NCI-H226 (cell line): ENCODE data around the gene GIT2.
A peak's percentile ranks its signal among the peaks of the same experiment; 100 is the strongest.
"Not testable (repeated sequence)": the region's sequence is repeated elsewhere in the genome, so short reads cannot be mapped to it uniquely, and the experiment has no call there.

ENCODE experiments used
- DNase-seq: peaks from one replicate; pipeline ENCODE4 v3.0.0-alpha.2; 2015

The GIT2 gene

GRCh38 chr12:110004598-110004997 lies 8.4 kb upstream of the GIT2 start:
- DNase-seq = no peak

GRCh38 chr12:110002676-110003515 lies 6.7 kb upstream of the GIT2 start:
- peak; percentile 12 for DNase-seq

DNA sequence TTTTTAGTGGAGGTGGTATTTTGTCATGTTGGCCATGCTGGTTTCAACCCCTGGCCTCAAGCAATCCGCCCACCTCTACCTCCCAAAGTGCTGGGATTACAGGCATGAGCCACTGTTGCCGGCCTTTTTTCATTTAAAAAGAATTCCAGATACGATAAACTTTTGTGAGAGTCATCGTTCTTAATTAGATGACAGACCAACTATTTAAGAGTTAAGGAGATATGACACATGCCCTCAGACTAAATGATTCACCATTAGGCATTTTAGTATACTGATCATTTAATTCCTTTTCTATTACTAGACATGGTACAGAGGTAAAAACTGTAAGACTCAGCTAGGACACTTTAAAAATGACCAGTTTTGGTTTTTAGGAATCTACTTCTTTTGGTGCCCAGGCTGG lies 5.4 kb upstream of the GIT2 start:
- DNase-seq = peak; percentile 72

DNA sequence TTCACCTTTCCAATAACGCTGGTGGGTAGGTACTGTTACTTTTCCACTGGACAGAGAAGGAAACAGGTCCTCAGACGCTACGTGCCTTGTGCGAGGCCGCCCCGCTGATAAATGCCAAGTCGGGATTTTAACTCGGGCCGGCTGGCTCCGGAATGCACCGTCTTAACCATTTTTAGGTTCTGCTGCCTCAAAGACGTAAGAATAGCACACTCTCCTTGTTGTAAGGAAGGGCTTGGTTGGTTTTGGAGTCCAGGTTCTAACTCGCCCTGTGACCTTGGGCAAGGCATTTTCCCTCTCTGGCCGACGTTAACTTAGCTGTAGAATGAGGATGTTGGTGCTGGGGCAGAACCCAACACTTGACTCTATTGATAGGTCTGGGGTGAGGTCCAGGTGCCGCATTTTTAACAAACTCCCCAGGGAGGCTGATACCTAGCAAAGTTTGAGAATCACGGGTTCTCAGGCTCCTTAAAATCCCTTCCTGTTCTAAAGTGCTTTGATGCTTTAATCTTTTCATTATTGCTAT lies 3.9 kb upstream of the GIT2 start:
- no peak for DNase-seq

GRCh38 chr12:109999649-109999971 lies 3.4 kb upstream of the GIT2 start:
- DNase-seq = no peak

DNA sequence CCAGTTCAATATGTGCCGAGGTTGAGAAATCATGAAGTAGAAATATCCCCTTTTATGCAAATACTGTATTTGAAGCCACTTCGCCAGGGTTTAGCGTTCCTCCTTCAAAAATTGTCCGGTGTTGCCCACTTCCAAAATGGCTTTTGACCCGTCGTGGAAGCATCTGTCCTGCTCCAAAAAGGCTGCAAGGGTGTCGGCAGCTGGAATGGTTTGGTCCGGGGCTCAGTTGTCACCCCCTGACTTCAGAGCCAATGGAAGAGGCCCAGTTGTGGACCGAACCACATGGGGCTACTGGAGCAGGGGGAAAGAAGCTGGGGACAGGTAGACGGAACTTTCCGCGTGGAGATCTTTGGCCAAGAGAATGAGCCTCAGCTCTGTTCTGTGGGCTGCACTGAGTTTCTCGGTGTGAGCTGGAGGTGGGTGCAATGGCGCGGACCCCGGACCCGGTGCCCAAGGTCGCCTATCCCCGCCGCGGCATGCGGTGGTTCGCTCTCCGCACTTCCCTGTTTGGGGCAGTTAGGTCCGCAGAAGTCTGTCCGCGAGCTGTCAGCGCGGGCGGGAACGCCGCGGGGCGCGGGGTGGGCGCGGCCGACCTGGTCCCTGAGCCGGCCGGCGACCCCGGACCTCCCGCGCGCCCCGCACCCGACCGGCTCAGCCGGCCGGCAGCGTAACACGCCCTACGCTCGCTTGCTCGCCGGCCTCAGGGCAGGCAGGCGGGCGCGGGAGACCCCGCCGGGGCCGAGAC lies 2.9 kb upstream of the GIT2 start, which contains the start of gene ANKRD13A:
TSS of gene ANKRD13A (plus strand) at position 527 of the 745 bp plus-strand sequence. CDS start 259 bp downstream, outside the sequence.
- DNase-seq = peak; percentile 79

DNA sequence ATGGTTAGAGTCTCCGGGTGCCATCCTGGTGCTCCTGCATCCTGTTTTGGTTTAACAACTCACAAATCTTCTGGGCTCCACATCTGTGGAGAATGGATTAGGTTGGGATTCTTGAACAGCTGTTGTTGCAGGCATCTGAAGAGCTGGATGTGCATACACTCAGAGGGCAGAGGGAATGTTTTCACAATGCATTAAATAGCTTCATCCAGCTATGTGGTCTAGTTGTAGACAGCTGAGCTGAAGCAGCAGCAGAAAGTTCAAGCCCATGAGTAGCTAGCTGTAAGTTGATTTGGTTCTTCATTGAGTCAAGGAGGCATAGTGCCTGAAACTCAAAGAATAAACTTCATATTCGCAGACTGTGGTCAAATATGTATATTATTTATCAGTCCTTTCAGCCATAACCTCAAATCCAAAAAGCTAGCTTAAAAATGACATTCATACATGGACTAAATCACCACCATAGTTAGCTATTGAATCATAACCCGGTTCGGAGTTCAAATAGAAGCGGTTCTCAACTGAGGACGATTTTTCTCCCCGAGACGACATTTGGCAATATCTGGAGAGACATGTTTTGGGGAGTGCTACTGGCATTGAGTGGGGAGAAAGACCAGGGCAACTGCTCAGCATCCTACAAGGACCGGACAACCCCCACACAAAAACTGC lies 2.2 kb upstream of the GIT2 start:
- no peak for DNase-seq

GRCh38 chr12:109997393-109997792 lies 1.2 kb upstream of the GIT2 start:
- DNase-seq = no peak

- no peak for DNase-seq
Observed at GRCh38 chr12:109996483-109996853, 300 bp upstream of the GIT2 start.

DNA sequence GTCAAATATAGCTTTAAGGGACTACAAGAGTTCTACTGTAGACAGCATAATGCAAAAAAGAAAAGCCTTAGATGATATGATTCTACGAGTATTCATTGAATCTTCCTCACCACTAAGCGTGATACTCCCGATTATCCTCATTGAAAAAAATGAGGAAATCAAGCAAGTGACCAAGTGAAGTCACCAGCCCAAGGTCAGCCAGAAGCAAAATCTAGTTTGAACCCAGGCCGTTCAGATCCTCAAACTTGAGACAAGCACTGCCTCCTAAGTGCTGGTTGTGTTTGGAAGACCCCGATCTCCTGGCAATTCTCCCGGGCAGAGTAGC lies 845 bp downstream of the GIT2 start:
- DNase-seq = no peak

GRCh38 chr12:109994401-109995175 lies 1.6 kb downstream of the GIT2 start:
- no peak for DNase-seq

DNA sequence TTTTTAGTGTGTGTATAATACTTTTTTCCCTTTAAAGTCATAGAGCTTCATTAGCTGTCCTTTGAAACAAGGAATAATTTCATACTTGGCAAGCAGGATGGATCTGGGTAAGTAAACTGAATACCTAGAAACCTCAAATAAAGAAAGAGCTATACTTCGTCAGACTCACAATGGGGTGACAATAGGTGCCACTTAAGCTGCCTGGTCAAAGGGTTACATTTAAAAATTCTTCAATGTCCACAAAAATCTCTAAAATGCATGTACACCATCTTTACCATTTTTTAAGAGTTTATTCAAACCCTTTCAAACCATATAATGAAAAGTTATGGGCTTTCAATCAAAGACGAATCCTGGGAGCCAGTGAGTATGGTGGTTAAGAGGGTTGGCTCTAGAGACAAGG lies 3.1 kb downstream of the GIT2 start:
- DNase-seq = no peak

DNA sequence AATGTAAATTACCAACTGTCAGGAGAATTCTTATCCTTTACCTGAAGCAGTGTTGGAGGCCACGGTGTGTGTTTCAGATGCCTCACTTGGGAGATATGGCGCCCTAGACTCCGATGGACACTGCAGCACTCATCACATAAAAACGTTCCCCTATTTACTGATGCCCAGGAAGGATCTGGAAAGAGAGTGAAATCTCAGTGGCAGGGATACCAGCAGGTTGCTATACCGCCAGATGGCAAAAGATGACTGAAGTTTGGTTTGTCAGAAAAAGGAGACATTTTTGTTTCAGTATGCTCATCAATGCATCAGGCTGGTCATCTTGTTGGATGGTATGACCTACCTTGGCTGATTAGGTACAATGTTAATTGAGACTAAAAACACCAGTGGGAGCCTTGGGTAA lies 4.6 kb downstream of the GIT2 start:
- DNase-seq = no peak

DNA sequence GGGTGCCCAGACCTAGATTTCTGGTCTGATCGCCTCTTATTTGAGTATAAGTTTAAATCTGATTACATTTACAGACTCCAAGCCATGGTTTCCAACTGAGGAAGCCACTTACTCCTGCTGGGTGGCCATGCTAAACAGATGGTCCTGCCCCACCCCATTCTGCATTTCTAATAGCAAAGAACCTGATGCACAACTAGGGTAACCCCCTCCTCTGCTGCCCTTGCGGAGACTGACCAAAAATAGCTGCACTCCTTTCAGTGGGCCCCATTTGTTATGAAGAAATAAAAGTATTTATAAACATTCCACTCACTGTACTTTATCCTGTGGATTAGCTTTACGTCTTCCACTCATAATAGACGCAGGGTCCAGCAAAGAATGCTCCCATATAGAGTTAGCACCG lies 6.8 kb downstream of the GIT2 start:
- no peak for DNase-seq

DNA sequence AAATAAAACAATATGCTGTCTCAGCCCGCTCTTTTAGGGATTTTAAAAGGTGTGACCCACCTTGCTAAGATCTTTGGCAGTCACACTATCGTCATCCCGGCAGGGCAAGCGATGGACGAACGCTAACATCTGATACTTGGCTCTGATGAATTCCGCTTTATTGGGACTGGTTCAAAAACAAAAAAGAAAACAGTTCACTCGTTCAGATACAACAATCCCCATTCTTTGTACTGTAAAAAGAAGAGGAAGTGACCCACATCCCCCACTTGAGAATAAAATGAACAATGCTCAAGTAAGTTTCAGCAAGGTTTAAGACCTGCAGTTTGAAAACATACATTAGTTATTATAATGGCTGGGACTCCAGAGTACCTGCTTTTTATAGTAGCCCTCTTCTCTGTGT lies 7.3 kb downstream of the GIT2 start:
- DNase-seq = no peak

- DNase-seq = no peak
Observed at GRCh38 chr12:109988274-109988673, 7.9 kb downstream of the GIT2 start.

- DNase-seq = no peak
Observed at GRCh38 chr12:109987615-109988014, 8.6 kb downstream of the GIT2 start.

DNA sequence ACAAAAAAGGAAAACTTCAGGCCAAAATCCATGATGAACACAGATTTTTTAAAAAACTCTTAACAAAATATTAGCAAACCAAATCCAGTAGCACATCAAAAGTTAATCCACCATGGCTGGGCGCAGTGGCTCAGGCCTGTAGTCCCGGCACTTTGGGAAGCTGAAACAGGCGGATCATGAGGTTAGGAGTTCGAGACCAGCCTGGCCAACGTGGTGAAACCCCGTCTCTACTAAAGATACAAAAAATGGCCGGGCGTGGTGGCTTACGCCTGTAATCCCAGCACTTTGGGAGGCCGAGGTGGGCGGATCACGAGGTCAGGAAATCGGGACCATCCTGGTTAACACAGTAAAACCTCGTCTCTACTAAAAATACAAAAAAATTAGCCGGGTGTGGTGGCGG lies 9.9 kb downstream of the GIT2 start:
- DNase-seq = not testable (repeated sequence)

DNA sequence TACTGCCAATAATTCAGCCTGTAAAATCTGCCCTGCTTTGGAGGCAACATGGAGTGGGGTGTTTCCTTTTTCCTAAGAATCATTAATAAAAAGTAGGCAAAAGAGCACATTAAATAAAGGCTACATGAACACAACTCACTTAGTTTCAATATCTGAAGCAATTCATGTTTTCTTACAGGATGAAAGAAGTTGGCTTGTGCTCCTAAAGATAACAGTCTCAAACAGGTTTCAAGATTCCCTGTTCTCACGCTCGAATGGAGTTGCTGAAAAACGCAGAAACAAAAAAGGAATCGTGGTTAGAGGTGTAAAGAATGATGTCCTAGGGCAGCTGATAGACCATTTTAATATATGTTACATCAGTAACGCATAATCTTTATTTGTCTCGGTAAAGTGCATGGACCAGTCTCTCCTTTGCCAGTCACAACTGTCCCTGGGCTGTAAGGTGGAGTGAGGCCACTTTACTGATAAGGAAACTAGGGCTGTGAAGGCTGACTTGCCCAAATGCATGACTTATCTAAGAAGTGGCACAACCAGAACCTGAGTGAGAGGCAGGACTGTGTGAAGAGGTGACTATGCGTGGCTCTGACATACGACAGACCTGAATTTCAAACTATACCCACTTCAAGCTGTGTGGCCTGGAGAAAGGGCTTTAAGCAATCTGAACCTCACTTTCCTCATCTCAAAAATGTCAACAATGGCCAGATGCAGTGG lies 12.6 kb downstream of the GIT2 start:
- no peak for DNase-seq

- DNase-seq = no peak
Observed at GRCh38 chr12:109982210-109982609, 14.0 kb downstream of the GIT2 start.

DNA sequence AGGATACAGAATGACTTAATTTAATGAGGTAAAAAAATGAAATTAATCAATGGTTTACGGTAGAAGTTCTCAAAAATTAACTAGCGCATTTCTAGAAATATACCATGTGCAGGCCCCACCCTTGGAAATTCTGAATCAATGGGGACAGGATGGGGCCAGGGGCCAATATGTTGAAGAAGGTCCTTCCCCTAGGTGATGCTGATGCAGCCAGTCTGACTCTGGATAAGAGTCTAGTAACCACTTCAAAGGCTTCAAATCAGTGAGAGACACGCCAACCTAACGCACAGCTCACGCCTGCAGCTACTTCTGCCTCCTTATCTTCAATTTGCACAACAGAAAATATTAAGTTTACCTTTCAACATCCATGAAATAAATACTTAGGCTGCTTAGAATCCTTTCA lies 14.9 kb downstream of the GIT2 start:
- no peak for DNase-seq

- DNase-seq = no peak
Observed at GRCh38 chr12:109972821-109973220, 23.3 kb downstream of the GIT2 start.
